HCT116 (cell line): Measurements from ENCODE around the gene ZBTB20.

Source experiments
- CEBPB ChIP-seq: IDR thresholded peaks from 2 replicates; pipeline ENCODE4 v1.6.1; 2012; ENCODE audit warnings: low read depth
- CTCF ChIP-seq, 3 experiments: fragments of 200-600 bp in 1 of 3; sonication (generic) in 1 of 3; IDR thresholded peaks in 2 of 3; conservative IDR thresholded peaks in 1 of 3; 2 replicates each; pipeline ENCODE4 v1.5.1; 2012 to 2017; ENCODE audit warnings: low read depth in 2 of 3, low read length in 2 of 3, antibody characterized with exemption in 1 of 3, borderline replicate concordance in 1 of 3, control low read depth in 1 of 3, mild to moderate bottlenecking in 1 of 3, mixed read lengths in 1 of 3, mixed run types in 1 of 3, moderate library complexity in 1 of 3; ENCODE audit not compliant: insufficient read depth in 1 of 3
- EZH2 ChIP-seq: fragments of 200-600 bp; sonication (generic); IDR thresholded peaks from 2 replicates; pipeline ENCODE4 v1.6.1; 2017; ENCODE audit warnings: antibody characterized with exemption, mixed run types
- EZH2phosphoT487 ChIP-seq: fragments of 200-600 bp; IDR thresholded peaks from 2 replicates; pipeline ENCODE4 v1.6.1; 2018; ENCODE audit warnings: antibody characterized with exemption, borderline replicate concordance
- POLR2A ChIP-seq: IDR thresholded peaks from 2 replicates; pipeline ENCODE4 v1.7.0; 2011; ENCODE audit warnings: borderline replicate concordance; ENCODE audit not compliant: insufficient read depth, insufficient read length; ENCODE audit errors: extremely low read depth
- POLR2AphosphoS5 ChIP-seq: IDR thresholded peaks from 2 replicates; pipeline ENCODE4 v1.6.1; 2011; ENCODE audit warnings: mild to moderate bottlenecking, low read depth, low read length, moderate library complexity
- SP1 ChIP-seq: IDR thresholded peaks from 2 replicates; pipeline ENCODE4 v1.6.1; 2012; ENCODE audit warnings: low read depth
- YY1 ChIP-seq: IDR thresholded peaks from 2 replicates; pipeline ENCODE4 v1.6.1; 2011; ENCODE audit warnings: low read length, low read depth, moderate library complexity, mild to moderate bottlenecking; ENCODE audit not compliant: insufficient replicate concordance; ENCODE audit errors: extremely low read depth
- ZBTB33 ChIP-seq: IDR thresholded peaks from 2 replicates; pipeline ENCODE4 v1.6.1; 2011; ENCODE audit warnings: mild to moderate bottlenecking, low read length, moderate library complexity; ENCODE audit not compliant: insufficient replicate concordance; ENCODE audit errors: extremely low read depth
- ZNF274 ChIP-seq: fragments of 200-500 bp; sonication (Bioruptor generic); IDR thresholded peaks from 2 replicates; pipeline ENCODE4 v1.6.1; 2014; ENCODE audit warnings: mild to moderate bottlenecking, low read depth, low read length, inconsistent platforms
- TF ChIP-seq, protein P1 (sequence below): IDR thresholded peaks from 2 replicates; pipeline ENCODE4 v1.6.1; 2012

GRCh38 chr3:114351123-114351821 lies 795.8 kb downstream of the ZBTB20 start:
- TF ChIP-seq POLR2A (no peak), CTCF (IDR thresholded peaks at IDR 0.05 in 2 of 3, conservative IDR thresholded peaks at IDR 0.05 in 1 of 3; ENCODE audit: borderline replicate concordance in 1 of 3, insufficient read depth in 1 of 3, low read depth in 2 of 3, low read length in 2 of 3) (no peak), EZH2 (no peak), EZH2phosphoT487 (no peak), POLR2AphosphoS5 (no peak), SP1 (no peak), CEBPB (no peak), YY1 (no peak), ZBTB33 (no peak), ZNF274 (no peak)
- TF ChIP-seq, protein P1, sequence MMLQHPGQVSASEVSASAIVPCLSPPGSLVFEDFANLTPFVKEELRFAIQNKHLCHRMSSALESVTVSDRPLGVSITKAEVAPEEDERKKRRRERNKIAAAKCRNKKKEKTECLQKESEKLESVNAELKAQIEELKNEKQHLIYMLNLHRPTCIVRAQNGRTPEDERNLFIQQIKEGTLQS: no peak
